PC-9 (cell line): ENCODE measurements around the gene WDR7. TPM values are rescaled to one million over a fixed set of nuclear protein-coding genes. Genes with fewer than 3 reads are reported as not detected.

Source experiments
- BruUV-seq: library from RNA; stranded (reverse); fragments of 400-500 nt; replicated peaks from 2 replicates; lab custom pipeline; 2021; lab: Mats Ljungman, UMichigan
- CTCF ChIA-PET: fragments of 300-600 bp; sonication (Branson Sonifier 250); formaldehyde crosslinking; loops from one replicate; lab custom pipeline; 2022; ENCODE audit warnings: antibody characterized with exemption; lab: Charles Lee
- POLR2A ChIA-PET: fragments of 300-600 bp; sonication (Branson Sonifier 250); formaldehyde crosslinking; loops from one replicate; lab custom pipeline; 2022; ENCODE audit warnings: antibody characterized with exemption; ENCODE audit not compliant: unreplicated experiment; lab: Charles Lee
- DNase-seq, 2 experiments: peaks; one replicate each; pipeline versions ENCODE4 v3.0.0 to v3.0.0-alpha.2; 2015 to 2022; ENCODE audit warnings: mixed read lengths in 1 of 2
- H2AFZ ChIP-seq: fragments of 200-600 bp; sonication (generic); 2 replicates; pipeline ENCODE4 v1.8.1; 2017; ENCODE audit warnings: antibody characterized with exemption
- H3F3A ChIP-seq: fragments of 200-600 bp; sonication (generic); 2 replicates; pipeline ENCODE4 v1.8.1; 2017; ENCODE audit warnings: antibody characterized with exemption, mild to moderate bottlenecking, low read depth; ENCODE audit not compliant: insufficient read depth
- H3K27ac ChIP-seq: fragments of 200-600 bp; sonication (generic); 2 replicates; pipeline ENCODE4 v1.6.1; 2016; ENCODE audit warnings: mixed run types
- H3K27me3 ChIP-seq: fragments of 200-600 bp; sonication (generic); 2 replicates; pipeline ENCODE4 v1.6.1; 2016; ENCODE audit warnings: low read depth, mixed run types; ENCODE audit not compliant: insufficient read depth
- H3K36me3 ChIP-seq: fragments of 200-600 bp; sonication (generic); 2 replicates; pipeline ENCODE4 v1.6.1; 2016; ENCODE audit warnings: low read depth, mixed run types
- H3K4me1 ChIP-seq: fragments of 200-600 bp; sonication (generic); replicated peaks from 2 replicates; pipeline ENCODE4 v1.6.1; 2016; ENCODE audit warnings: mixed run types; ENCODE audit not compliant: insufficient read depth
- H3K4me2 ChIP-seq: fragments of 200-600 bp; sonication (generic); 2 replicates; pipeline ENCODE4 v1.6.1; 2017; ENCODE audit warnings: mixed run types
- H3K4me3 ChIP-seq: fragments of 200-600 bp; sonication (generic); 2 replicates; pipeline ENCODE4 v1.6.1; 2016; ENCODE audit warnings: mixed run types
- H3K79me2 ChIP-seq: fragments of 200-600 bp; sonication (generic); 2 replicates; pipeline ENCODE4 v1.6.1; 2017; ENCODE audit warnings: low read depth, mixed run types
- H3K9me2 ChIP-seq: fragments of 200-600 bp; sonication (generic); 2 replicates; pipeline ENCODE4 v1.8.1; 2017; ENCODE audit warnings: mild to moderate bottlenecking; ENCODE audit not compliant: insufficient read depth
- H3K9me3 ChIP-seq: fragments of 200-600 bp; sonication (generic); 2 replicates; pipeline ENCODE4 v1.8.1; 2016; ENCODE audit warnings: low read depth; ENCODE audit not compliant: insufficient read depth
- H4K20me1 ChIP-seq: fragments of 200-600 bp; sonication (generic); 2 replicates; pipeline ENCODE4 v1.8.1; 2017; ENCODE audit not compliant: insufficient read depth
- CTCF ChIP-seq: fragments of 200-600 bp; sonication (generic); conservative IDR thresholded peaks from 2 replicates; pipeline ENCODE4 v1.6.1; 2017; ENCODE audit warnings: mixed run types, antibody characterized with exemption, mild to moderate bottlenecking, moderate library complexity
- EZH2 ChIP-seq: fragments of 200-600 bp; sonication (generic); IDR thresholded peaks from 2 replicates; pipeline ENCODE4 v1.8.0; 2017; ENCODE audit warnings: antibody characterized with exemption, low read depth
- intact Hi-C: fragments of 100-400 bp; cut with micrococcal nuclease; formaldehyde crosslinking; loops from one replicate; pipeline ENCODE4 v1.10.0; 2022; ENCODE audit not compliant: unreplicated experiment
- total RNA-seq: library from RNA; stranded (reverse); gene quantifications from 2 replicates; pipeline ENCODE4 v1.2.3, GENCODE V29; 2021

WDR7 gene
- total RNA-seq, 1 experiment from 2014 or later, result 7.7 TPM

GRCh38 chr18:56823986-56824565 lies 172.9 kb downstream of the WDR7 start:
- Histone ChIP-seq H3K79me2 (no peaks in the 10 kb centered on the region), H3K9me3 (no peaks in the 10 kb centered on the region), H3F3A (no peaks in the 10 kb centered on the region), H3K4me1 (no peaks in the 10 kb centered on the region), H3K27ac (no peak overlapping the region), H4K20me1 (no peaks in the 10 kb centered on the region), H3K27me3 (no peaks in the 10 kb centered on the region), H3K36me3 (no peaks in the 10 kb centered on the region), H3K4me3 (no peak overlapping the region), H2AFZ (no peak overlapping the region), H3K4me2 (no peak overlapping the region), H3K9me2 (no peaks in the 10 kb centered on the region)
- TF ChIP-seq CTCF (no peak), EZH2 (no peak)
- BruUV-seq, result no TSS peak
- DNase-seq, result no peak
- ChIA-PET POLR2A (no interaction called here), CTCF (no interaction called here)
- intact Hi-C loops, result no loop called here

GRCh38 chr18:56825321-56825720 lies 174.2 kb downstream of the WDR7 start:
- Histone ChIP-seq H2AFZ (no peak overlapping the region), H3K4me1 (no peaks in the 10 kb centered on the region), H3K27me3 (no peaks in the 10 kb centered on the region), H3K79me2 (no peaks in the 10 kb centered on the region), H3K4me2 (no peak overlapping the region), H3K4me3 (no peak overlapping the region), H3K27ac (no peak overlapping the region), H4K20me1 (no peaks in the 10 kb centered on the region), H3K9me2 (no peaks in the 10 kb centered on the region), H3F3A (no peaks in the 10 kb centered on the region), H3K36me3 (no peaks in the 10 kb centered on the region), H3K9me3 (no peaks in the 10 kb centered on the region)
- intact Hi-C loops, result no loop called here
- BruUV-seq, result no TSS peak
- no peak for DNase-seq
- ChIA-PET POLR2A (no interaction called here), CTCF (no interaction called here)
- no peak for TF ChIP-seq CTCF
- no peak for TF ChIP-seq EZH2

GRCh38 chr18:56825878-56826277 lies 174.7 kb downstream of the WDR7 start:
- H4K20me1 ChIP-seq, result no peaks in the 10 kb centered on the region
- H3K9me3 ChIP-seq, result no peaks in the 10 kb centered on the region
- no peaks in the 10 kb centered on the region for H3K36me3 ChIP-seq
- H3K9me2 ChIP-seq, result no peaks in the 10 kb centered on the region
- no peak overlapping the region for H3K27ac ChIP-seq
- no peaks in the 10 kb centered on the region for H3F3A ChIP-seq
- H3K4me3 ChIP-seq, result no peak overlapping the region
- H3K4me1 ChIP-seq, result no peaks in the 10 kb centered on the region
- DNase-seq, result no peak
- TF ChIP-seq EZH2 (no peak), CTCF (no peak)
- ChIA-PET CTCF (no interaction called here), POLR2A (no interaction called here)
- no peaks in the 10 kb centered on the region for H3K27me3 ChIP-seq
- H3K79me2 ChIP-seq, result no peaks in the 10 kb centered on the region
- intact Hi-C loops, result no loop called here
- no TSS peak for BruUV-seq
- no peak overlapping the region for H3K4me2 ChIP-seq
- no peak overlapping the region for H2AFZ ChIP-seq
